MCF 10A (cell line): ENCODE measurements around the gene KRTAP10-9. TPM values are rescaled to one million over a fixed set of nuclear protein-coding genes. Genes with fewer than 3 reads are reported as not detected.

Experiments used
- BruUV-seq: library from RNA; stranded (reverse); fragments of 400-500 nt; replicated peaks from 2 replicates; lab custom pipeline; 2021; lab: Mats Ljungman, UMichigan
- CTCF ChIA-PET: fragments of 300-600 bp; sonication (Branson Sonifier 250); formaldehyde crosslinking; extraction: SDS; loops from one replicate; lab custom pipeline; 2021; ENCODE audit warnings: antibody characterized with exemption, inconsistent platforms; lab: Yijun Ruan, JAX
- POLR2A ChIA-PET: fragments of 300-600, 350-650 bp; sonication (Branson Sonifier 250); formaldehyde crosslinking; extraction: SDS; loops from one replicate; lab custom pipeline; 2020; ENCODE audit warnings: antibody characterized with exemption, inconsistent platforms; lab: Yijun Ruan, JAX
- DNase-seq: peaks from one replicate; pipeline ENCODE4 v3.0.0-alpha.2; 2018; ENCODE audit not compliant: unreplicated experiment
- H3K27ac Mint-ChIP-seq: one replicate; pipeline ENCODE4 v1.8.0; 2022; ENCODE audit warnings: mild to moderate bottlenecking, low read depth, mixed read lengths; ENCODE audit not compliant: unreplicated experiment
- H3K27me3 Mint-ChIP-seq: one replicate; pipeline ENCODE4 v1.8.0; 2022; ENCODE audit warnings: mixed read lengths; ENCODE audit not compliant: insufficient read depth, unreplicated experiment
- H3K36me3 Mint-ChIP-seq: one replicate; pipeline ENCODE4 v1.8.0; 2022; ENCODE audit warnings: mild to moderate bottlenecking, moderate library complexity, mixed read lengths; ENCODE audit not compliant: insufficient read depth, unreplicated experiment
- H3K4me1 Mint-ChIP-seq: one replicate; pipeline ENCODE4 v1.8.0; 2022; ENCODE audit warnings: mixed read lengths; ENCODE audit not compliant: insufficient read depth, unreplicated experiment
- H3K4me3 Mint-ChIP-seq: one replicate; pipeline ENCODE4 v1.8.0; 2022; ENCODE audit warnings: mild to moderate bottlenecking, moderate library complexity, mixed read lengths; ENCODE audit not compliant: unreplicated experiment
- H3K9me3 Mint-ChIP-seq: one replicate; pipeline ENCODE4 v1.8.0; 2022; ENCODE audit warnings: mixed read lengths; ENCODE audit not compliant: unreplicated experiment
- CTCF ChIP-seq: fragments of 200-600 bp; IDR thresholded peaks from one replicate; pipeline ENCODE4 v1.8.0; 2022; ENCODE audit warnings: antibody characterized with exemption, mild to moderate bottlenecking; ENCODE audit not compliant: unreplicated experiment
- intact Hi-C: fragments of 100-400 bp; cut with micrococcal nuclease; formaldehyde crosslinking; loops from 2 replicates; pipeline ENCODE4 v1.14.1; 2022
- total RNA-seq: library from RNA; stranded (reverse); gene quantifications from 2 replicates; pipeline ENCODE4 v1.2.3, GENCODE V29; 2022

The KRTAP10-9 gene
- total RNA-seq, 1 experiment from 2014 or later = not detected

- POLR2A ChIA-PET = no interaction called here
- Mint-ChIP-seq H3K9me3 (peaks cover 20% of the 10 kb centered on the region), H3K4me1 (peaks cover 14% of the 10 kb centered on the region), H3K27ac (no peak overlapping the region), H3K36me3 (no peaks in the 10 kb centered on the region), H3K27me3 (peaks cover 62% of the 10 kb centered on the region), H3K4me3 (no peak overlapping the region)
- no peak for DNase-seq
- intact Hi-C loops = no loop called here
- BruUV-seq = no TSS peak
- CTCF ChIA-PET = interaction anchor here (0.6 kb wide), 1 partner anchor 577 kb away, joined by 4 read pairs; no protein-coding TSS in a partner anchor
- no peak for TF ChIP-seq CTCF
These were observed 43.9 kb downstream of the KRTAP10-9 start for GRCh38 chr21:44670642-44671432.

- TF ChIP-seq CTCF = no peak
- H3K4me1 Mint-ChIP-seq = peaks cover 4% of the 10 kb centered on the region
These were observed 45.0 kb downstream of the KRTAP10-9 start for GRCh38 chr21:44671911-44672310.

GRCh38 chr21:44677881-44678280 is 51.0 kb downstream of the KRTAP10-9 start:
- Mint-ChIP-seq H3K27me3 (peaks cover 93% of the 10 kb centered on the region), H3K36me3 (no peaks in the 10 kb centered on the region), H3K4me1 (no peaks in the 10 kb centered on the region), H3K27ac (no peak overlapping the region), H3K4me3 (no peak overlapping the region), H3K9me3 (peaks cover 9% of the 10 kb centered on the region)
- intact Hi-C loops = no loop called here
- DNase-seq = no peak
- ChIA-PET CTCF (no interaction called here), POLR2A (interaction anchor here (1.3 kb wide), 1 partner anchor 32 kb away, joined by 3 read pairs; no protein-coding TSS in a partner anchor)
- no TSS peak for BruUV-seq
- no peak for TF ChIP-seq CTCF

More at GRCh38 chr21:44671911-44672310, 45.0 kb downstream of the KRTAP10-9 start:
- Mint-ChIP-seq H3K9me3 (peaks cover 20% of the 10 kb centered on the region), H3K4me3 (no peak overlapping the region), H3K36me3 (no peaks in the 10 kb centered on the region), H3K27ac (no peak overlapping the region), H3K27me3 (peaks cover 73% of the 10 kb centered on the region)
- intact Hi-C loops = no loop called here
- no peak for DNase-seq
- BruUV-seq = no TSS peak
- CTCF ChIA-PET = no interaction called here
- POLR2A ChIA-PET = no interaction called here

Other genes starting within 250 kb of the KRTAP10-9 start
- gene LRRC3, start 171.6 kb upstream of the KRTAP10-9 start, total RNA-seq = not detected in 2 replicates
- not detected in 2 replicates for gene KRTAP10-1, start 86.9 kb upstream of the KRTAP10-9 start, total RNA-seq
- gene KRTAP10-2, start 75.6 kb upstream of the KRTAP10-9 start, total RNA-seq = not detected in 2 replicates
- not detected in 2 replicates for gene KRTAP10-3, start 68.3 kb upstream of the KRTAP10-9 start, total RNA-seq
- not detected in 2 replicates for gene KRTAP10-4, start 53.4 kb upstream of the KRTAP10-9 start, total RNA-seq
- gene KRTAP10-5, start 46.5 kb upstream of the KRTAP10-9 start, total RNA-seq = not detected in 2 replicates
- not detected in 2 replicates for gene KRTAP10-6, start 34.6 kb upstream of the KRTAP10-9 start, total RNA-seq
- not detected in 2 replicates for gene KRTAP10-7, start 26.5 kb upstream of the KRTAP10-9 start, total RNA-seq
- gene KRTAP10-8, start 15.0 kb upstream of the KRTAP10-9 start, total RNA-seq = not detected in 2 replicates
- not detected in 2 replicates for gene KRTAP10-10, start 10.3 kb downstream of the KRTAP10-9 start, total RNA-seq
- not detected in 2 replicates for gene KRTAP10-11, start 19.3 kb downstream of the KRTAP10-9 start, total RNA-seq
- not detected in 2 replicates for gene KRTAP12-4, start 27.6 kb downstream of the KRTAP10-9 start, total RNA-seq
- not detected in 2 replicates for gene KRTAP12-3, start 30.8 kb downstream of the KRTAP10-9 start, total RNA-seq
- not detected in 2 replicates for gene KRTAP12-2, start 39.8 kb downstream of the KRTAP10-9 start, total RNA-seq
- not detected in 2 replicates for gene KRTAP12-1, start 55.1 kb downstream of the KRTAP10-9 start, total RNA-seq
- gene KRTAP10-12, start 70.1 kb downstream of the KRTAP10-9 start, total RNA-seq = not detected in 2 replicates
- not detected in 2 replicates for gene TSPEAR, start 84.5 kb downstream of the KRTAP10-9 start, total RNA-seq
- gene UBE2G2, start 174.7 kb downstream of the KRTAP10-9 start, total RNA-seq = 122 and 147 TPM in 2 replicates
- gene SUMO3, start 191.0 kb downstream of the KRTAP10-9 start, total RNA-seq = 59.5 and 62.3 TPM in 2 replicates
- gene PTTG1IP, start 246.6 kb downstream of the KRTAP10-9 start, total RNA-seq = 326 and 338 TPM in 2 replicates